Chondrocyte (in vitro differentiated cells): Measurements from ENCODE around the gene P2RX6. TPM values are rescaled to one million over a fixed set of nuclear protein-coding genes. Genes with fewer than 3 reads are reported as not detected.
A peak's percentile ranks its signal among the peaks of the same experiment; 100 is the strongest.

Source experiments
- DNase-seq: peaks from one replicate; pipeline ENCODE4 v3.0.0; 2021; ENCODE audit warnings: mixed read lengths, low spot score
- H3K27ac Mint-ChIP-seq: one replicate; pipeline ENCODE4 v1.8.0; 2021; ENCODE audit warnings: mild to moderate bottlenecking, moderate library complexity, mixed read lengths; ENCODE audit not compliant: unreplicated experiment
- H3K27me3 Mint-ChIP-seq: 2 replicates; pipeline ENCODE4 v1.8.0; 2021; ENCODE audit warnings: low read depth, mixed read lengths
- H3K36me3 Mint-ChIP-seq: 2 replicates; pipeline ENCODE4 v1.8.0; 2021; ENCODE audit warnings: low read depth, mixed read lengths
- H3K4me1 Mint-ChIP-seq: 2 replicates; pipeline ENCODE4 v1.8.0; 2021; ENCODE audit warnings: low read depth, mild to moderate bottlenecking, mixed read lengths
- H3K4me3 Mint-ChIP-seq: one replicate; pipeline ENCODE4 v1.8.0; 2021; ENCODE audit warnings: mild to moderate bottlenecking, moderate library complexity, mixed read lengths; ENCODE audit not compliant: unreplicated experiment
- H3K9me3 Mint-ChIP-seq: 2 replicates; pipeline ENCODE4 v1.8.0; 2021; ENCODE audit warnings: low read depth, mixed read lengths
- CTCF ChIP-seq: fragments of 200-600 bp; sonication (generic); IDR thresholded peaks from 2 replicates; pipeline ENCODE4 v1.5.0; 2021; ENCODE audit warnings: antibody characterized with exemption, mild to moderate bottlenecking, moderate library complexity
- total RNA-seq: library from RNA; stranded (reverse); gene quantifications from 3 replicates; pipeline ENCODE4 v1.2.1, GENCODE V29; 2021

The P2RX6 gene
- total RNA-seq, 1 donor from 2014 or later, result 2.1 TPM

- Mint-ChIP-seq H3K4me3 (no peak overlapping the region), H3K36me3 (no peaks in the 10 kb centered on the region), H3K4me1 (peaks cover 12% of the 10 kb centered on the region), H3K9me3 (no peaks in the 10 kb centered on the region), H3K27me3 (no peaks in the 10 kb centered on the region), H3K27ac (peak overlapping the region; percentile 68)
- TF ChIP-seq CTCF, result no peak
- DNase-seq, result no peak
Observed at GRCh38 chr22:21026783-21027692, 12.1 kb downstream of the P2RX6 start.

GRCh38 chr22:21028277-21029251 lies 13.6 kb downstream of the P2RX6 start:
- Mint-ChIP-seq H3K4me1 (peaks cover 16% of the 10 kb centered on the region), H3K36me3 (no peaks in the 10 kb centered on the region), H3K9me3 (no peaks in the 10 kb centered on the region), H3K27me3 (no peaks in the 10 kb centered on the region), H3K4me3 (no peak overlapping the region), H3K27ac (no peak overlapping the region)
- TF ChIP-seq CTCF, result no peak
- DNase-seq, result no peak

- no peak overlapping the region for H3K27ac Mint-ChIP-seq
- no peak for DNase-seq
- TF ChIP-seq CTCF, result no peak
- H3K9me3 Mint-ChIP-seq, result no peaks in the 10 kb centered on the region
- peaks cover 16% of the 10 kb centered on the region for H3K4me1 Mint-ChIP-seq
- no peaks in the 10 kb centered on the region for H3K36me3 Mint-ChIP-seq
- no peak overlapping the region for H3K4me3 Mint-ChIP-seq
- no peaks in the 10 kb centered on the region for H3K27me3 Mint-ChIP-seq
Observed at GRCh38 chr22:21029486-21030025, 14.6 kb downstream of the P2RX6 start.

- peaks cover 16% of the 10 kb centered on the region for H3K4me1 Mint-ChIP-seq
- H3K27ac Mint-ChIP-seq, result no peak overlapping the region
- TF ChIP-seq CTCF, result no peak
- no peaks in the 10 kb centered on the region for H3K9me3 Mint-ChIP-seq
- H3K27me3 Mint-ChIP-seq, result no peaks in the 10 kb centered on the region
- no peaks in the 10 kb centered on the region for H3K36me3 Mint-ChIP-seq
- no peak for DNase-seq
- no peak overlapping the region for H3K4me3 Mint-ChIP-seq
Observed at GRCh38 chr22:21030032-21030431, 15.1 kb downstream of the P2RX6 start.
